ENCODE data around the gene ANTXR2.

- TF ChIP-seq CTCF (conservative IDR thresholded peaks at IDR 0.05; ENCODE audit: low read depth, low read length) (no peak), EZH2 (IDR thresholded peaks at IDR 0.05; ENCODE audit: borderline replicate concordance, low read depth, low read length, poor library complexity, severe bottlenecking) (no peak)
Measured at GRCh38 chr4:80037864-80038263, 35.2 kb downstream of the ANTXR2 start.
